Natural killer cell (primary cell): Measurements from ENCODE around the gene RBM4B. TPM values are rescaled to one million over a fixed set of nuclear protein-coding genes. Genes with fewer than 3 reads are reported as not detected.

Experiments
- ATAC-seq, 3 donors: fragments of 150-1000 bp in 2 of 3; fragments of 200-7000 bp in 1 of 3; cut with Tn5 transposase; 1 replicate in 1 of 3; 2 replicates in 2 of 3; pipeline ENCODE4 v1.10.0; 2021; ENCODE audit warnings: mild to moderate bottlenecking in 2 of 3, moderate library complexity in 2 of 3
- DNase-seq, 2 donors: peaks; one replicate each; pipeline versions ENCODE4 v3.0.0 to v3.0.0-alpha.2; 2013 to 2021; ENCODE audit warnings: mixed read lengths in 1 of 2
- H3K27ac ChIP-seq: one replicate; pipeline ENCODE4 v1.5.1; 2013; ENCODE audit warnings: mild to moderate bottlenecking, low read length
- H3K27me3 ChIP-seq: one replicate; pipeline ENCODE4 v1.6.1; 2013; ENCODE audit warnings: low read length; ENCODE audit not compliant: control insufficient read depth, insufficient read depth
- H3K36me3 ChIP-seq: one replicate; pipeline ENCODE4 v1.6.1; 2013; ENCODE audit warnings: low read length; ENCODE audit not compliant: control insufficient read depth, insufficient read depth
- H3K4me1 ChIP-seq: one replicate; pipeline ENCODE4 v1.6.1; 2013; ENCODE audit warnings: low read length; ENCODE audit not compliant: control insufficient read depth, insufficient read depth
- H3K4me3 ChIP-seq: one replicate; pipeline ENCODE4 v1.5.1; 2013; ENCODE audit warnings: low read length
- H3K9me3 ChIP-seq: one replicate; pipeline ENCODE4 v1.6.1; 2013; ENCODE audit warnings: low read length; ENCODE audit not compliant: control insufficient read depth, insufficient read depth
- H3K27ac Mint-ChIP-seq, 2 donors: one replicate each; pipeline ENCODE4 v1.8.0; 2022; ENCODE audit warnings: mild to moderate bottlenecking in 2 of 2, mixed read lengths in 2 of 2, moderate library complexity in 1 of 2
- H3K27me3 Mint-ChIP-seq, 2 donors: one replicate each; pipeline ENCODE4 v1.8.0; 2022; ENCODE audit warnings: low read depth in 2 of 2, mixed read lengths in 2 of 2
- H3K36me3 Mint-ChIP-seq: one replicate; pipeline ENCODE4 v1.8.0; 2022; ENCODE audit warnings: mixed read lengths
- H3K4me1 Mint-ChIP-seq, 2 donors: one replicate each; pipeline ENCODE4 v1.8.0; 2022; ENCODE audit warnings: mixed read lengths in 2 of 2
- H3K4me3 Mint-ChIP-seq: one replicate; pipeline ENCODE4 v1.8.0; 2022; ENCODE audit warnings: mild to moderate bottlenecking, moderate library complexity, mixed read lengths
- H3K9me3 Mint-ChIP-seq, 2 donors: one replicate each; pipeline ENCODE4 v1.8.0; 2022; ENCODE audit warnings: mixed read lengths in 2 of 2
- CTCF ChIP-seq: fragments of 200-600 bp; IDR thresholded peaks from one replicate; pipeline ENCODE4 v1.8.0; 2022; ENCODE audit warnings: antibody characterized with exemption
- WGBS: methylation state at CpG from one replicate; pipeline ENCODE4 v1.1.7; 2013; ENCODE audit warnings: missing lambda C conversion rate; ENCODE audit not compliant: insufficient coverage; 5-methylcytosine and 5-hydroxymethylcytosine counted together
- intact Hi-C: fragments of 100-400 bp; cut with micrococcal nuclease; formaldehyde crosslinking; loops from one replicate; pipeline ENCODE4 v1.14.2; 2022
- total RNA-seq, 4 donors: library from RNA; stranded (reverse); fragments of 120-200 nt in 1 of 4; gene quantifications; one replicate each; pipeline versions ENCODE4 v1.2.3 to v1.2.4, GENCODE V29; 2013 to 2022

Gene RBM4B
- total RNA-seq, 3 donors from 2014 or later (not counting 1 experiment from before 2014, with no cell fraction given) = 11.1 to 23.0 (median 12.4) TPM

GRCh38 chr11:66626926-66627325 is 50.8 kb downstream of the RBM4B start:
- Mint-ChIP-seq H3K36me3 (no peaks in the 10 kb centered on the region), H3K4me3 (no peak overlapping the region), H3K27me3 (no peaks in the 10 kb centered on the region), H3K4me1 (peaks cover 47 to 69% of the 10 kb centered on the region in 2 donors), H3K27ac (peak overlapping the region in 1 of 2 donors; percentile 23), H3K9me3 (no peaks in the 10 kb centered on the region)
- ATAC-seq = no peak
- Histone ChIP-seq H3K36me3 (peaks cover 76% of the 10 kb centered on the region), H3K27ac (no peak overlapping the region), H3K4me1 (peaks cover 40% of the 10 kb centered on the region), H3K4me3 (no peak overlapping the region), H3K9me3 (no peaks in the 10 kb centered on the region), H3K27me3 (no peaks in the 10 kb centered on the region)
- intact Hi-C loops = no loop called here
- WGBS = 96% methylated on average over 6 of the region's 7 CpGs
- no peak for TF ChIP-seq CTCF
- DNase-seq = no peak

GRCh38 chr11:66626382-66626781 is 51.3 kb downstream of the RBM4B start:
- peaks cover 75% of the 10 kb centered on the region for H3K36me3 ChIP-seq
- H3K4me3 Mint-ChIP-seq = peak overlapping the region; percentile 17
- no peak for DNase-seq
- no peaks in the 10 kb centered on the region for H3K27me3 Mint-ChIP-seq
- H3K36me3 Mint-ChIP-seq = no peaks in the 10 kb centered on the region
- H3K27ac ChIP-seq = no peak overlapping the region
- peaks cover 49 to 71% of the 10 kb centered on the region in 2 donors for H3K4me1 Mint-ChIP-seq
- 96% methylated on average over 25 of the region's 25 CpGs for WGBS
- H3K9me3 ChIP-seq = no peaks in the 10 kb centered on the region
- intact Hi-C loops = no loop called here
- ATAC-seq = no peak
- no peak overlapping the region for H3K4me3 ChIP-seq
- no peaks in the 10 kb centered on the region for H3K27me3 ChIP-seq
- H3K27ac Mint-ChIP-seq = peak overlapping the region in 1 of 2 donors; percentile 23
- TF ChIP-seq CTCF = no peak
- peaks cover 44% of the 10 kb centered on the region for H3K4me1 ChIP-seq
- H3K9me3 Mint-ChIP-seq = no peaks in the 10 kb centered on the region

DNA sequence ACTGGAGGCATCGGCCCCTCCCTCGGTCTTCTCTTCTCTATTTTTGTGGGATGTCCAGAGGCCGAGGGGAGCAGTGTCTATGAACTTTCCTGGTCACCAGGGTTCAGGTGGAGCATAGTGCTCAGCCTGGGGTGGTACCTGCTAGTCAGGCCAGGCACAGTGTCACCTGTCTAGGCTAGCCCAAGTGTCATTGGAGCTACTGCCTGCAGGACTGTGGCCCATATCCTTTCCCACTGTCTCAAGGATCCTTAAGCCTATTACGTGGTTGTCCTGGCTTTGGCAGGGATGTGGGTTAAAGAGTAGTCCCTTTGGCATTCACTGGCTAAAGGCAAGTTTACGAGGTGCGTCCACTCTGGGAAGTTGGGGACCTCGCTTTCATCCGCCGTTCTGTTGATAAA is 51.9 kb downstream of the RBM4B start:
- no peak overlapping the region for H3K27ac Mint-ChIP-seq
- Histone ChIP-seq H3K4me1 (peaks cover 50% of the 10 kb centered on the region), H3K27me3 (no peaks in the 10 kb centered on the region), H3K4me3 (no peak overlapping the region), H3K9me3 (no peaks in the 10 kb centered on the region), H3K36me3 (peaks cover 75% of the 10 kb centered on the region), H3K27ac (no peak overlapping the region)
- H3K4me3 Mint-ChIP-seq = no peak overlapping the region
- intact Hi-C loops = no loop called here
- no peaks in the 10 kb centered on the region for H3K9me3 Mint-ChIP-seq
- no peaks in the 10 kb centered on the region for H3K36me3 Mint-ChIP-seq
- H3K4me1 Mint-ChIP-seq = peaks cover 55 to 71% of the 10 kb centered on the region in 2 donors
- ATAC-seq (no peak), DNase-seq (no peak)
- no peak for TF ChIP-seq CTCF
- H3K27me3 Mint-ChIP-seq = no peaks in the 10 kb centered on the region
- WGBS = 90% methylated on average over 9 of the region's 9 CpGs

GRCh38 chr11:66625041-66625751 is 52.5 kb downstream of the RBM4B start:
- intact Hi-C loops = no loop called here
- peak overlapping the region in 1 of 2 donors; percentile 71 for H3K27ac Mint-ChIP-seq

More at GRCh38 chr11:66625041-66625751, 52.5 kb downstream of the RBM4B start:
- ATAC-seq (peak in 1 of 3 donors; percentile 5), DNase-seq (no peak)
- Mint-ChIP-seq H3K9me3 (no peaks in the 10 kb centered on the region), H3K27me3 (no peaks in the 10 kb centered on the region), H3K4me1 (peaks cover 55 to 71% of the 10 kb centered on the region in 2 donors), H3K36me3 (no peaks in the 10 kb centered on the region), H3K4me3 (no peak overlapping the region)
- Histone ChIP-seq H3K4me3 (no peak overlapping the region), H3K27me3 (no peaks in the 10 kb centered on the region), H3K36me3 (peaks cover 73% of the 10 kb centered on the region), H3K9me3 (no peaks in the 10 kb centered on the region), H3K27ac (no peak overlapping the region), H3K4me1 (peaks cover 54% of the 10 kb centered on the region)
- 96% methylated on average over 26 of the region's 26 CpGs for WGBS
- TF ChIP-seq CTCF = no peak
